Keratinocyte (primary cell): ENCODE data around the gene ATXN7L1.
A peak's percentile ranks its signal among the peaks of the same experiment; 100 is the strongest.

ENCODE experiments used
- EZH2 ChIP-seq: IDR thresholded peaks from one replicate; pipeline ENCODE4 v1.6.1; 2012; ENCODE audit warnings: inconsistent platforms, mild to moderate bottlenecking, low read length, moderate library complexity
- TF ChIP-seq, protein P1 (sequence below), 3 experiments: IDR thresholded peaks in 1 of 3; conservative IDR thresholded peaks in 1 of 3; optimal IDR thresholded peaks in 1 of 3; 2 replicates in 2 of 3; 3 replicates in 1 of 3; pipeline versions ENCODE3 to v1.5.1; 2011; ENCODE audit warnings: low read length in 3 of 3, mild to moderate bottlenecking in 3 of 3, moderate library complexity in 2 of 3, control low read depth in 1 of 3, inconsistent platforms in 1 of 3; ENCODE audit not compliant: insufficient read depth in 2 of 3; ENCODE audit errors: extremely low read depth in 1 of 3

DNA sequence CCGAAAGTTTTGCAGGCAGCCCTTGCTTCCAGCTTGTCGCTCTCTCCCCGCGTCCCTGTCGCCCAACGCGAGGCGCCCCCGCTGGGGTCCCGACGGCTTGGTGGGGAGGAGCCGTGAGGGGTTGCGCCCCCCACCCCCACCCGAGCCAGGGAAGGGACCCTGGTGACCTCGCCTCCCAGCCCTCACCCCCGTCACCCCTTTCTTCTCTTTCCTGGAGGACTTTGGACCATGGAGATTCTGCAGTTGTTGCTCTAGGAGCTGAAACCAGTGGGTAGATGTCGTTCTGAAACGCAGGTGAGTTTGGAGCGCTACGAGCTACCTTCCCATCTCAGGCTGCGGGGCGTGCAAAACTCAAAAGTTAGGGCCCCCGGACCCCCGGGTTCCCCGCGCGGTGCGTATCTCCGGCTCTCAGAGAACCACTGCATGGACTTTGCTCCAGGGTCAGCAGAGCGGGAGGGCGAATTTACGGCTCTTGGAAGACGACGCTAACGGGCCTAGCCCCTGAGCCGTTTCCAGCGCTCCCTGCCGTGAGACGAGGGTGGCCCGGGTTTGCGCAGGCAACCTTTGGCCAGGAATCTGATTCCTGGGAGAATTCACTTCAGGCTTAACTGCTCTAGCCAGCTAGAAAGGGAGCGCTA lies 684 bp upstream of the ATXN7L1 start:
- TF ChIP-seq, protein P1, sequence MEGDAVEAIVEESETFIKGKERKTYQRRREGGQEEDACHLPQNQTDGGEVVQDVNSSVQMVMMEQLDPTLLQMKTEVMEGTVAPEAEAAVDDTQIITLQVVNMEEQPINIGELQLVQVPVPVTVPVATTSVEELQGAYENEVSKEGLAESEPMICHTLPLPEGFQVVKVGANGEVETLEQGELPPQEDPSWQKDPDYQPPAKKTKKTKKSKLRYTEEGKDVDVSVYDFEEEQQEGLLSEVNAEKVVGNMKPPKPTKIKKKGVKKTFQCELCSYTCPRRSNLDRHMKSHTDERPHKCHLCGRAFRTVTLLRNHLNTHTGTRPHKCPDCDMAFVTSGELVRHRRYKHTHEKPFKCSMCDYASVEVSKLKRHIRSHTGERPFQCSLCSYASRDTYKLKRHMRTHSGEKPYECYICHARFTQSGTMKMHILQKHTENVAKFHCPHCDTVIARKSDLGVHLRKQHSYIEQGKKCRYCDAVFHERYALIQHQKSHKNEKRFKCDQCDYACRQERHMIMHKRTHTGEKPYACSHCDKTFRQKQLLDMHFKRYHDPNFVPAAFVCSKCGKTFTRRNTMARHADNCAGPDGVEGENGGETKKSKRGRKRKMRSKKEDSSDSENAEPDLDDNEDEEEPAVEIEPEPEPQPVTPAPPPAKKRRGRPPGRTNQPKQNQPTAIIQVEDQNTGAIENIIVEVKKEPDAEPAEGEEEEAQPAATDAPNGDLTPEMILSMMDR (optimal IDR thresholded peaks at IDR 0.05 in 1 of 3, IDR thresholded peaks at IDR 0.05 in 1 of 3, conservative IDR thresholded peaks at IDR 0.05 in 1 of 3; ENCODE audit: extremely low read depth in 1 of 3, insufficient read depth in 2 of 3, low read length in 3 of 3): peak in 1 of 3 experiments; percentile 11
- TF ChIP-seq EZH2: no peak
